ENCODE results near the gene RUVBL2.

GRCh38 chr19:48959341-48960239 lies 34.1 kb upstream of the RUVBL2 start:
- TF ChIP-seq POLR2A (IDR thresholded peaks at IDR 0.05) (no peak), EP300 (IDR thresholded peaks at IDR 0.05) (no peak), POLR2AphosphoS5 (IDR thresholded peaks at IDR 0.05) (no peak)
- TF ChIP-seq, protein P1, sequence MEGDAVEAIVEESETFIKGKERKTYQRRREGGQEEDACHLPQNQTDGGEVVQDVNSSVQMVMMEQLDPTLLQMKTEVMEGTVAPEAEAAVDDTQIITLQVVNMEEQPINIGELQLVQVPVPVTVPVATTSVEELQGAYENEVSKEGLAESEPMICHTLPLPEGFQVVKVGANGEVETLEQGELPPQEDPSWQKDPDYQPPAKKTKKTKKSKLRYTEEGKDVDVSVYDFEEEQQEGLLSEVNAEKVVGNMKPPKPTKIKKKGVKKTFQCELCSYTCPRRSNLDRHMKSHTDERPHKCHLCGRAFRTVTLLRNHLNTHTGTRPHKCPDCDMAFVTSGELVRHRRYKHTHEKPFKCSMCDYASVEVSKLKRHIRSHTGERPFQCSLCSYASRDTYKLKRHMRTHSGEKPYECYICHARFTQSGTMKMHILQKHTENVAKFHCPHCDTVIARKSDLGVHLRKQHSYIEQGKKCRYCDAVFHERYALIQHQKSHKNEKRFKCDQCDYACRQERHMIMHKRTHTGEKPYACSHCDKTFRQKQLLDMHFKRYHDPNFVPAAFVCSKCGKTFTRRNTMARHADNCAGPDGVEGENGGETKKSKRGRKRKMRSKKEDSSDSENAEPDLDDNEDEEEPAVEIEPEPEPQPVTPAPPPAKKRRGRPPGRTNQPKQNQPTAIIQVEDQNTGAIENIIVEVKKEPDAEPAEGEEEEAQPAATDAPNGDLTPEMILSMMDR (IDR thresholded peaks at IDR 0.05) = no peak

All from gastroesophageal sphincter (tissue), 3 donors.